GM23338 (cell line): Measurements from ENCODE around the gene SMIM13.

ENCODE experiments used
- CREB1 ChIP-seq: fragments of 250-450 bp; sonication (Bioruptor Pico); IDR thresholded peaks from 2 replicates; pipeline ENCODE4 v1.5.0; 2020; ENCODE audit warnings: low read depth, mild to moderate bottlenecking, moderate library complexity
- EZH2 ChIP-seq: fragments of 200-600 bp; sonication (generic); IDR thresholded peaks from one replicate; pipeline ENCODE4 v1.8.0; 2017; ENCODE audit warnings: antibody characterized with exemption, mild to moderate bottlenecking, low read depth; ENCODE audit not compliant: unreplicated experiment
- JUNB ChIP-seq: IDR thresholded peaks from one replicate; pipeline ENCODE4 v1.6.1; 2016; ENCODE audit warnings: antibody characterized with exemption; ENCODE audit not compliant: unreplicated experiment
- POLR2AphosphoS5 ChIP-seq: IDR thresholded peaks from 2 replicates; pipeline ENCODE4 v1.6.1; 2016; ENCODE audit warnings: antibody characterized with exemption, low read depth
- STAT1 ChIP-seq: IDR thresholded peaks from one replicate; pipeline ENCODE4 v1.6.1; 2016; ENCODE audit warnings: antibody characterized with exemption; ENCODE audit not compliant: unreplicated experiment
- ZNF114 ChIP-seq: fragments of 250-450 bp; sonication (Bioruptor Pico); IDR thresholded peaks from 2 replicates; pipeline ENCODE4 v1.5.0; 2020; ENCODE audit warnings: mild to moderate bottlenecking, moderate library complexity
- TF ChIP-seq, protein P1 (sequence below), 2 experiments: fragments of 200-600 bp in 1 of 2; sonication (generic) in 1 of 2; conservative IDR thresholded peaks; 2 replicates each; pipeline versions ENCODE4 v1.5.1 to v1.6.1; 2016 to 2017; ENCODE audit warnings: antibody characterized with exemption in 2 of 2, low read depth in 2 of 2, mild to moderate bottlenecking in 2 of 2, moderate library complexity in 1 of 2
- TF ChIP-seq, protein P2 (sequence below): IDR thresholded peaks from one replicate; pipeline ENCODE4 v1.6.1; 2018; ENCODE audit warnings: antibody characterized with exemption; ENCODE audit not compliant: unreplicated experiment

DNA sequence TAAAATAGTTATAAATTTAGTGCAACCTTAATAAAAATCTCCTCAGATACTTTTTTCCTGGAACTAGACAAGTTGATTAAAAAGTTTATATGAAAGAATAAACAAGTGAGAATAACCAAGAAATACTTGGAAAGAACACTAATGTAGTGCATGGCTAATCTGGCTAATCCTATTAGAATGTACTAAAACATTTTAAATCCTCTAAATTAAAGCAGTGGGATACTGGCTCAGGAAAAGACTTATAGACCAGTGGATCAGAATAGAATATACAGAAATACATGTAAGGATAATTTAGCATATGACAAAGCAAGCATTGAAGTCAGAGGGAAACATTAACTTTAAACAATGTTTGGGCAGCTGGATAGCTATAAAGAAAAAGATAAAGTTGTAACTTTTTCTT is 58.9 kb downstream of the SMIM13 start:
- TF ChIP-seq CREB1 (CRISPR knock-in tag) = no peak
- TF ChIP-seq, protein P1, sequence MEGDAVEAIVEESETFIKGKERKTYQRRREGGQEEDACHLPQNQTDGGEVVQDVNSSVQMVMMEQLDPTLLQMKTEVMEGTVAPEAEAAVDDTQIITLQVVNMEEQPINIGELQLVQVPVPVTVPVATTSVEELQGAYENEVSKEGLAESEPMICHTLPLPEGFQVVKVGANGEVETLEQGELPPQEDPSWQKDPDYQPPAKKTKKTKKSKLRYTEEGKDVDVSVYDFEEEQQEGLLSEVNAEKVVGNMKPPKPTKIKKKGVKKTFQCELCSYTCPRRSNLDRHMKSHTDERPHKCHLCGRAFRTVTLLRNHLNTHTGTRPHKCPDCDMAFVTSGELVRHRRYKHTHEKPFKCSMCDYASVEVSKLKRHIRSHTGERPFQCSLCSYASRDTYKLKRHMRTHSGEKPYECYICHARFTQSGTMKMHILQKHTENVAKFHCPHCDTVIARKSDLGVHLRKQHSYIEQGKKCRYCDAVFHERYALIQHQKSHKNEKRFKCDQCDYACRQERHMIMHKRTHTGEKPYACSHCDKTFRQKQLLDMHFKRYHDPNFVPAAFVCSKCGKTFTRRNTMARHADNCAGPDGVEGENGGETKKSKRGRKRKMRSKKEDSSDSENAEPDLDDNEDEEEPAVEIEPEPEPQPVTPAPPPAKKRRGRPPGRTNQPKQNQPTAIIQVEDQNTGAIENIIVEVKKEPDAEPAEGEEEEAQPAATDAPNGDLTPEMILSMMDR (conservative IDR thresholded peaks at IDR 0.05; ENCODE audit: low read depth in 2 of 2) = no peak
- TF ChIP-seq POLR2AphosphoS5 = no peak
- TF ChIP-seq, protein P2, sequence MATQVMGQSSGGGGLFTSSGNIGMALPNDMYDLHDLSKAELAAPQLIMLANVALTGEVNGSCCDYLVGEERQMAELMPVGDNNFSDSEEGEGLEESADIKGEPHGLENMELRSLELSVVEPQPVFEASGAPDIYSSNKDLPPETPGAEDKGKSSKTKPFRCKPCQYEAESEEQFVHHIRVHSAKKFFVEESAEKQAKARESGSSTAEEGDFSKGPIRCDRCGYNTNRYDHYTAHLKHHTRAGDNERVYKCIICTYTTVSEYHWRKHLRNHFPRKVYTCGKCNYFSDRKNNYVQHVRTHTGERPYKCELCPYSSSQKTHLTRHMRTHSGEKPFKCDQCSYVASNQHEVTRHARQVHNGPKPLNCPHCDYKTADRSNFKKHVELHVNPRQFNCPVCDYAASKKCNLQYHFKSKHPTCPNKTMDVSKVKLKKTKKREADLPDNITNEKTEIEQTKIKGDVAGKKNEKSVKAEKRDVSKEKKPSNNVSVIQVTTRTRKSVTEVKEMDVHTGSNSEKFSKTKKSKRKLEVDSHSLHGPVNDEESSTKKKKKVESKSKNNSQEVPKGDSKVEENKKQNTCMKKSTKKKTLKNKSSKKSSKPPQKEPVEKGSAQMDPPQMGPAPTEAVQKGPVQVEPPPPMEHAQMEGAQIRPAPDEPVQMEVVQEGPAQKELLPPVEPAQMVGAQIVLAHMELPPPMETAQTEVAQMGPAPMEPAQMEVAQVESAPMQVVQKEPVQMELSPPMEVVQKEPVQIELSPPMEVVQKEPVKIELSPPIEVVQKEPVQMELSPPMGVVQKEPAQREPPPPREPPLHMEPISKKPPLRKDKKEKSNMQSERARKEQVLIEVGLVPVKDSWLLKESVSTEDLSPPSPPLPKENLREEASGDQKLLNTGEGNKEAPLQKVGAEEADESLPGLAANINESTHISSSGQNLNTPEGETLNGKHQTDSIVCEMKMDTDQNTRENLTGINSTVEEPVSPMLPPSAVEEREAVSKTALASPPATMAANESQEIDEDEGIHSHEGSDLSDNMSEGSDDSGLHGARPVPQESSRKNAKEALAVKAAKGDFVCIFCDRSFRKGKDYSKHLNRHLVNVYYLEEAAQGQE = no peak
- no peak for TF ChIP-seq JUNB
- TF ChIP-seq STAT1 = no peak
- no peak for TF ChIP-seq EZH2
- no peak for TF ChIP-seq ZNF114
